ENCODE results near the gene GALNT13.

Gene GALNT13

GRCh38 chr2:154336201-154336600, 464.5 kb downstream of the GALNT13 start:
- DNase-seq, result no peak

GRCh38 chr2:154338352-154338967, 466.7 kb downstream of the GALNT13 start:
- DNase-seq, result no peak

GRCh38 chr2:154343282-154343681, 471.6 kb downstream of the GALNT13 start:
- DNase-seq, result no peak

- no peak for DNase-seq
Observed at GRCh38 chr2:154350911-154351310, 479.2 kb downstream of the GALNT13 start.

GRCh38 chr2:154361276-154361675, 489.6 kb downstream of the GALNT13 start:
- no peak for DNase-seq

GRCh38 chr2:154368153-154368552, 496.4 kb downstream of the GALNT13 start:
- DNase-seq, result no peak

- DNase-seq, result no peak
Observed at GRCh38 chr2:154370873-154371272, 499.2 kb downstream of the GALNT13 start.

GRCh38 chr2:154374416-154374815, 502.7 kb downstream of the GALNT13 start:
- DNase-seq, result no peak

GRCh38 chr2:154375579-154375931, 503.8 kb downstream of the GALNT13 start:
- peak; percentile 13 to 30 for DNase-seq

GRCh38 chr2:154381931-154382794, 510.4 kb downstream of the GALNT13 start:
- DNase-seq, result no peak

- no peak for DNase-seq
Observed at GRCh38 chr2:154386186-154386585, 514.5 kb downstream of the GALNT13 start.

GRCh38 chr2:154391051-154391450, 519.3 kb downstream of the GALNT13 start:
- DNase-seq, result no peak

- no peak for DNase-seq
Observed at GRCh38 chr2:154392256-154392655, 520.5 kb downstream of the GALNT13 start.

- DNase-seq, result no peak
Observed at GRCh38 chr2:154394600-154394999, 522.9 kb downstream of the GALNT13 start.

GRCh38 chr2:154400563-154401290, 529.0 kb downstream of the GALNT13 start:
- DNase-seq, result no peak

GRCh38 chr2:154402213-154402612, 530.5 kb downstream of the GALNT13 start:
- DNase-seq, result peak; percentile 13 to 21

GRCh38 chr2:154403242-154403790, 531.6 kb downstream of the GALNT13 start:
- DNase-seq, result no peak

- DNase-seq, result no peak
Observed at GRCh38 chr2:154408786-154409185, 537.1 kb downstream of the GALNT13 start.

- DNase-seq, result no peak
Observed at GRCh38 chr2:154422251-154422650, 550.5 kb downstream of the GALNT13 start.

GRCh38 chr2:154425994-154426393, 554.3 kb downstream of the GALNT13 start:
- DNase-seq, result no peak

- no peak for DNase-seq
Observed at GRCh38 chr2:154427453-154427852, 555.7 kb downstream of the GALNT13 start.

GRCh38 chr2:154428022-154428421, 556.3 kb downstream of the GALNT13 start:
- no peak for DNase-seq

- DNase-seq, result no peak
Observed at GRCh38 chr2:154433010-154433409, 561.3 kb downstream of the GALNT13 start.

Measured in AML-193 (cell line).